ENCODE data around the gene RPL41.
"Not testable (repeated sequence)": the region's sequence is repeated elsewhere in the genome, so short reads cannot be mapped to it uniquely, and the experiment has no call there.

Gene RPL41

DNA sequence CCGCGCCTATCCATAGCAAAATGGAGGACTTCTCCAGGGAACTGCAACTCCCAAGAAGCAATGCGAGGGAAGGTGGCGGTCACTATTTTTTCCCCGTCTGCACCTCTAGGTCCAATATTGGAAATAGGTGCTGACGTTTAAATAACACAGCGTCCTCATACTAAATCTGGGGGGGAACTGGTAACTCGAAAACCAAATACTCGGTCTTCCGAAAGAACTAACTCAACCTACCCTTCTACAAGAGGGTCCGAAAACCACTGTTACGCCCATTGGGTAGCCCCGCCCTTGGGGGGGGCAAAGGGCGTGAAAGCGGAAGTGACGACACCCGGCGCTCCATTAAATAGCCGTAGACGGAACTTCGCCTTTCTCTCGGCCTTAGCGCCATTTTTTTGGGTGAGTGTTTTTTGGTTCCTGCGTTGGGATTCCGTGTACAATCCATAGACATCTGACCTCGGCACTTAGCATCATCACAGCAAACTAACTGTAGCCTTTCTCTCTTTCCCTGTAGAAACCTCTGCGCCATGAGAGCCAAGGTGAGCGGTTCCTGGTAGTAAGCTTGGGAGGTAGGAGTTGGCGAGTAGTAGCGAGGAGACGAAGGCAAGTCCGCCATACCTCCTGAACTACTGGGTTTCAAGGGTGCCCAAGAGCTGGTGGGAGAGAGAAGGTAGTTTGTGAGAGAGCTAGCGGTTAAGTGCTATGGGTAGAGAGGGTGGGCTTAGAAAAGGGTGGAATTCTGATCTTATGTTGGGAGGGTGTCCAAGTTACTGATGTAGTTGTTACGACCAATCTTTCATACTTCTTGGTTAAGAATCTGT is at the start of gene RPL41:
Gene RPL41, plus strand, starts transcription at position 367 of the 815 bp plus-strand sequence.
- DNase-seq, result peak; percentile 92

DNA sequence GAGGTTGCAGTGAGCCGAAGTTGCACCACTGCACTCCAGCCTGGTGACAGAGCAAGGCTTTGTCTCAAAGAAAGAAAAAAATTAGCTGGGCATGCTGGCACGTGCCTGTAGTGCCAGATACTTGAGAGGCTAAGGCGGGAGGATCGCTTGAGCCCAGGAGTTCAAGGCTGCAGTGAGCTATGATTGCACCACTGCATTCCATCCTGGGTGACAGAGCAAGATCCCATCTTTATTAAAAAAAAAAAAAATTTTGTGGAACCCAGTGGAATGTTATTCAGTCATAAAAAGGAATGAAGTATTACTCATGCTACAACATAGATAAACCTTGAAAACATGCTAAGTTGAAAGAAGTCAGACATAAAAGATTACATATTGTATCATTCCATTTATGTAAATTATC is 44.8 kb upstream of the RPL41 start:
- no peak for DNase-seq

DNA sequence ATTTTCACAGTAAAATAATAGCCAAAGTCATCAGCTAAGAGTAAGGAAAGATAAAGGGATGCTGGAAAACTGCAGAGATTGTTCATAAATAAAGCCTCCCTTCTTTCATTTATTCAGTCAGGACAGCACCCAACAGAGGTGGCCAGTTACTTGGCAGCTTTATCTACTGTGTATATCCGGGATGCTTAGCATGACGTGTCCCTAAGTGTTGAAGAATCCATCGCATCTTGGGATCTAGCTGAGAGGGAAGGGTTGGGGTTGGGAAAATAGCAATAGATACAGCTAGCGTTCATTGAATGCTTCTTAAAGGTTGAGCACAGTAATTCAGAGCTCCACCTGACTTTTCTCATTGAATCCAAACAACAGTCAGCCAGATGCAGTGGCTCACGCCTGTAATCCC is 42.0 kb upstream of the RPL41 start:
- DNase-seq, result no peak

DNA sequence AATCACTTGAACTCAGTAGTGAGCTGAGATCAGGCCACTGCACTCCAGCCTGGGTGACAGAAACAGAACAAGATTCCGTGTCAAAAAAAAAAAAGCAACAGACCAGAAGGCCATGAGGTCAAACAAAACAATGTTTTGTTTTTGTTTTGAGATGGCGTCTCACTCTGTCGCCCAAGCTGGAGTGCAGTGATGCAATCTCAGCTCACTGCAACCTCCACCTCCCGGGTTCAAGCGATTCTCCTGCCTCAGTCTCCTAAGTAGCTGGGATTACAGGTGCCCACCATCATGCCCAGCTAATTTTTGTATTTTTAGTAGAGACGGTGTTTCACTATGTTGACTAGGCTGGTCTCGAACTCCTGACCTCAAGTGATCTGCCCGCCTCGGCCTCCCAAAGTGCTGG is 38.5 kb upstream of the RPL41 start:
- DNase-seq, result not testable (repeated sequence)

DNA sequence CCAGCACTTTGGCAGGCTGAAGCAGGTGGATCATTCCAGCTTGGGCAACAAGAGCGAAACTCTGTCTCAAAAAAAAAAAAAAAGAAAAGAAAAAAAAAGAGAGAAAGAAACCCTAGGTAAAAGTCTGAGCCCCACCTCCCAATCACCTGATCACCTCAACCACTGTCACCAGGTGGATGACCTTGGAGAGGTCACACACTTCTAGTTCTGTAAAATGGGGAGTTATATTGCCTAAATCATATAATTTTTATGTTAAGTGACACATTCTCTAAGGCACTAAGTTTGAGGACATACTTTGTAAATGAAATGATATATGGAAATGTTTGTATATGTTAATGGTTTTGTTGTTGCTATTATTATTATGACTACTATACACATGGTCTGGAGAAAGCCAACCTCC is 38.0 kb upstream of the RPL41 start:
- DNase-seq, result no peak

DNA sequence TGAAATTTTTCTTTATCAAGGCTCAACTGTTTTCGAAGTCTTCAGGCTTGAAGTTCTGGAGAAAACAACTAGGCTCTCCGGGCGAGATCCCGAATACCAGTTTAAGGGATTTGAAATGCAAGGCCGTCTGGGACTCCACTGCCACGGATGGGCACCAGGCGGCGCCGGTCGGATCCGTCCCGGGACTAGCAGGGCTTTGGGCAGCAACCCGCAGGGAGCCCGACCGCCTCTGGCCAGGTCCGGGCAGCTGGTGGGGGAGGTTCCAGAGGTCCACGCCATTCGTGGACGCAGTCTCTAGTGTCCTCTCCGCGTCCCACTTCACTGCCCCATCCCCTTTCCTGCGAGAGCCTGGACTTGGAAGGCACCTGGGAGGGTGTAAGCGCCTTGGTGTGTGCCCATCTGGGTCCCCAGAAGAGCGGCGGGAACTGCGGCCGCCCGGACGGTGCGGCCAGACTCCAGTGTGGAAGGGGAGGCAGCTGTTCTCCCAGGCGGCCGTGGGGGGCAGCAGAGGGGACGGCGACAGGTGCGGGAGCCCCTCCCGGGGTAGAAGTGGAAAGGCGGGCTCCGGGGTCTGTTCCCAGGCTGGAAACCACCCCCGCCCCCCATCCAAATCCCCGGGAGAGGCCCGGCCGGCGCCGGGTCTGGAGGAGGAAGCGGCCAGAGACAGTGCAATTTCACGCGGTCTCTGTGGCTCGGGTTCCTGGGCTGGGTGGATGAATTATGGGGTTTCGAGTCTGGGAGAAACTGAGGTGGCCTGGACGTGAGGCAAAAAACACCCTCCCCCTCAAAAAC is 37.3 kb upstream of the RPL41 start:
- peak; percentile 19 for DNase-seq

DNA sequence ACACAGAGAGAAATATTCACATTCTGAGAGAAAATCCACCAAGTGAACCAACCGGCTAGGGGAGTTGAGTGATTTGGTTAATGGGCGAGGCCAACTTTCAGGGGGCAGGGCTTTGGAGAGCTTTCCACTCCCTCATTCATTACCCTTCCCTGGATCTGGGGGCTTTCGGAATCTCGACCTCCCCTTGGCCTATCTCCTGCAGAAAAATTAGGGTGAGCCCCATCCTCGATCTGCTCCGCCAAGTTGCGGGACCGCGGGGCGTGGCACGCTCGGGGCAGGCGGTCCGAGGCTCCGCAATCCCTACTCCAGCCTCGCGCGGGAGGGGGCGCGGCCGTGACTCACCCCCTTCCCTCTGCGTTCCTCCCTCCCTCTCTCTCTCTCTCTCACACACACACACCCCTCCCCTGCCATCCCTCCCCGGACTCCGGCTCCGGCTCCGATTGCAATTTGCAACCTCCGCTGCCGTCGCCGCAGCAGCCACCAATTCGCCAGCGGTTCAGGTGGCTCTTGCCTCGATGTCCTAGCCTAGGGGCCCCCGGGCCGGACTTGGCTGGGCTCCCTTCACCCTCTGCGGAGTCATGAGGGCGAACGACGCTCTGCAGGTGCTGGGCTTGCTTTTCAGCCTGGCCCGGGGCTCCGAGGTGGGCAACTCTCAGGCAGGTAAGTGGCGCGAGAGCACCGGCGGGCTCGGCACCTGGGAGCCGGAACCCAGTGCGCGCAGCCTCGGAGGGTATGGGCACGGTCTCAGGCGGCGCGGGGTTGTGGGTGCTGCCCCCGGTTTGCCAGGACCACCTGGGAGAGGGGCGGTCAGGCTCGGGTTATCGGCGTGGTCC is 36.5 kb upstream of the RPL41 start, which contains the start of gene ERBB3:
Gene ERBB3, plus strand, starts transcription at position 443 of the 833 bp plus-strand sequence. Its CDS starts 136 bp downstream, at position 579.
- peak; percentile 53 for DNase-seq

DNA sequence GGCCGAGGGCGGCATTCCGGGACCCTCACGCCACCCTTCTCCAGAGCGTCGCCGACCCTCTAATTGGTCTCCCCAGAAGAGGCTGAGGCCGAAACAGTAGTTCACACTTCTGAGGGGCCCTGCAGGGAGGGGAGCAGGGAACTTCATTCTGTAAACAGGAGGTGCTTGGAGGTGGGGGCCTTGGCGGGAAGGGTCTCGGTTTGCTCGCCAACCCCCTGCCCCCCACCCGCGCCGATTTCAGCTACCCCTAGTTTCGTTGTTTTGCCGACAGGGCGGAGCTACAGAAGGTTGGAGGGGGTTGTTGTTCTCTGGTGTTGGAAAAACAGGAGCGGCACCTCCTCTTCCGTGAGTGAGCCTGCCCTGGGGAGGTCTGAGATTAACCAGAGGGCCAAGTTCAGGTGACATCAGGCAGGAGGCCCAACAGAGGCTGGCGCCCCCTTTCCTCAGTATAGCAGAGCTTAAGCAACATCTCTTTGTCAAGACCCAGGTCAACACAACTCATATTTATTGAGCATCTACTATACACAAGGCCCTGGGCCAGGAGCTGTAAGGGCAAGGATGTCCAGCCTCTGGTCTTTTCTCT is 35.8 kb upstream of the RPL41 start:
- no peak for DNase-seq

DNA sequence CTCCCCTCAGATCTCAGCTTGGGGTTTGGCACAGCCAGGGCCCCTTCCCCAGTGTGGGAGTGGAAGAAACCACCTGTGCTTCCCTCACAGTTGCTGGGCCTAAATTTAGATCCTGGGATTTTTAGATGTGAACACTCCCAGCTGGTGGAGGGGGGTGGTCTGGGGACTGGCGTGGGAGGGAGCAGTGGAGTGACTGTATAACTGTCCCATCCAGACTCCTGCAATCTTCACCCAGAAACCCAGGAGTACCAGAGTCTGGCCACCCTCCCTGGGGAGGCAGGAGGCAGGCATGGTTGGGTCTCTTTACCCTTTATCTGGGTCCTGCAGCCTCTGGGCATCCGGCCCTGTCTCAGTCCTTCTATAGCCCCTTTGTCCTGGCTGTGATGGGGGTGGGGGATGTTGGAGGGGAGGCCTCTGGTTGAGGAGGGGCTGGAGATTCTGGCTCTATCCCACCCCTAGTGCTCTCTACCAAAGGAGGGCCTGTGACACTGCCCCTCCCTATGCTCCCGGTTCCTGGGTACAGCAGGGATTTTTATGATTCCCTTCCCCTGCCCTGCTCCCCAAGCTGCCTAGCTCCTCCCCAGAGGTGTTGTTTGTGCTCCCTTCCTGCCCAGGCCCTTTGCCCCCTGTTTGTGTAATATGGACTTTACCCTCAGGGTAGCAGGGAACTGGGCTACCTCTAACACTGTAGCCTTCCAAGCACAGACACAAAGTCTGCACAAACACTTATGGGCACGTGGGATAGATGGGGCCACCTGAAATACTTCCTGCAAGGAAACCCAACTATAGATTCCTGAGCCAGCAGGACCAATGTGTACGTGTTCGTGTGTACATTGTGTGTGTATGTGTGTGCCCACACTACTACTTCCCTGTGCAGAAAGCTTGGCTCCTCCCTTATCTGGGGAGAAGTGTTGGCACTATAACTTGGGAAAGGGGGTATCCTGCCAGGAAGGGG is 34.8 kb upstream of the RPL41 start:
- DNase-seq, result no peak

DNA sequence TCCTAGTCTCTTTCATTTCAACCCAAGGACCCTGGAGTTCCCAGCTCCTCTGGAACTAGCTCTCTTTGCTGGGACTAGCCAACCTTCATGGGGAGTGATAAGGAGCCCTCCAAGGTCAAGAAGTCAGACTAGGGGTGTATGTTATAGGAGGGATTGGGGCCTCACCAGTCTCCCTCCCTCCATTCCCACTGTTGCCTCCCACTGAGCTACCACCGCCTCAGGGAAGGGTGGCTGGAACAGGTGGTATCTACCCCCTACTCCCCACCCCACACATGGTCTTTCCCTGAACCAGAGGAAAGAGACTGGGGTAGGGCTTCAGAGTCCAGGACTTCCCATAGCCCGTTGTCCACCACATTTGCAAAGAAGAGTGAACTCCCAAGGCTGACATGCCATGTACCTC is 34.1 kb upstream of the RPL41 start:
- no peak for DNase-seq

DNA sequence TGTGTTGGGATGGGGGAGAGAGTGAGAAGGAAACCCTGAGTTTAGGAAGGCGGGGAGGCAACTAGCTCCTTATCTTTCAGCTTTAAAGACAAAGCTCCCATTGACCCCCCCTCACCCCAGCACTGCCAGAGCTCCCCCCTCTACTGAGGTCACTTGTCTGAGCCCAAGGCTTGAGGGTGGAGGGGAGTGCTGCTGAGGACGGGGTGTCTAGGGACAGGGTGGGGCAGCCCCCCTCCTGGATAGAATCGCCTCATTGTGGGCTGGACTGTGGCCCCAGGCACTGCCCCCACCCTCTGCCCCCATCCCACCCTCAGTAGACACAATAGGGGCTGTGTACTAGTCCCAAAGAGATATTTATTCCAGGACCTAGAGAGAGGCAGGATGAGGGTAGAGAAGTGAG is 33.5 kb upstream of the RPL41 start:
- DNase-seq, result no peak

DNA sequence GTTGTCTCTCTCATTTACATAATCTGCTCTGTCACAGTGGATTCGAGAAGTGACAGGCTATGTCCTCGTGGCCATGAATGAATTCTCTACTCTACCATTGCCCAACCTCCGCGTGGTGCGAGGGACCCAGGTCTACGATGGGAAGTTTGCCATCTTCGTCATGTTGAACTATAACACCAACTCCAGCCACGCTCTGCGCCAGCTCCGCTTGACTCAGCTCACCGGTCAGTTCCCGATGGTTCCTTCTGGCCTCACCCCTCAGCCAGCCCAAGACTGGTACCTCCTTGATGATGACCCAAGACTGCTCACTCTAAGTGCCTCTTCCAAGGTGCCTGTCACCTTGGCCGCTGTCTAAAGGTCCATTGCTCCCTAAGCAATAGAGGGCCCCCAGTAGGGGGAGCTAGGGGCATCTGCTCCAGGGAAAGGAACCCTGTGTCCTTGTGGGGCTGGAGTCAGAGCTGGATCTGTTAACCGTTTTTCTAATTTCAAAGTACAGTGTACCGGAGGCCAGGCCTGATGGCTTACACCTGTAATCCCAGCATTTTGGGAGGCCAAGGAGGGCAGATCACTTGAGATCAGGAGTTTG is 31.4 kb upstream of the RPL41 start:
- DNase-seq, result no peak

DNA sequence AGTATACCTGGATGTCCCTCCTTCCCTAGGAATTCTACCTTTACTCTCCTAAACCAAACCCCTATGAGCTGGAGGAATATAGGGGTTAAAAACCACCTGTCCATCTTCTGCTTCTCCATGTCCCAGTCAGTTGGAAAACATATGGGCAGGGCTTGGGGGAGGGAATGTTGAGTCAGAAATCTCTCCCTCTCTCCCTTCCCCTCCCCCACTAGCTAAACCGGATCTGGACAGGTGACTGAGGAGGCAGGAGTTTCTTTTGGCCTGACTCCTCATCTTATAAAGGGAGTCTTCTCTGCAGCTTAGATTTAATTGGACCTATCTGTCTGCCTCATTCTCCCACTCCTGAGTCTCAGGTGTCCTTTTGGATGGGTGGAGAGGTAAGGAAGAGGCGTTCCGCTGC is 30.3 kb upstream of the RPL41 start:
- DNase-seq, result no peak

DNA sequence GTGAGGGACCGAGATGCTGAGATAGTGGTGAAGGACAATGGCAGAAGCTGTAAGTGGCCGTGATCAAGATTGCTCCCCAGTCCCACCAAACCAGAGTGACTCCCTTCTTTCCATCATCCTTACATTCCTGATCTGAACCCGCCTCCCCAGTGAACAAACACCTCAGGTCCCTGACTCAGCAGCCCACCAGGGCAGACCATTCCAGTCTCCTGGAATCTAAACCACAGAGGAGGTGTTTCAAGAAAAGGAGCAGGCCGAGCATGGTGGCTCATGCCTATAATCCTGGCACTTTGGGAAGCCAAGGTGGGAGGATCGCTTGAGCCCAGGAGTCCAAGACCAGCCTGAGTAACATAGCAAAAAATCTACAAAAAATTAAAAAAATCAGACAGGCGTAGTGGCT is 29.8 kb upstream of the RPL41 start:
- DNase-seq, result no peak

DNA sequence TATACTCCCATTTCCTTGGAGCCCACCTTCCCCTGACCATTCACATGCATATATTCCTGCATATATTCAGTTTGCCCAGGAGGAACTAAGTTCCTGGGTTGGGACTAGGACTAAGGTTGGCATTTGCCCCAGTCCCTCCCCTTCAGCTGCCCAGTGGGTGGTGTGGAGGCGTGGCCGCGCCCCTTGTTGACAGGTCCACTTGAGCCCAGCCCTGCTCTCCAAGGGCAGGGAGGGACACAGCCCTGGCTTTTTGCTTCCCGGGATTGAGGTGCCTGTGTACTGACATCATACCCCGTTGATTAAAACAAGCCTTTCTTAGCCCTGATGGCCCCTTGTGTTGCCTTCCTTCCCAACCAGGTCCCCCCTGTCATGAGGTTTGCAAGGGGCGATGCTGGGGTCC is 29.2 kb upstream of the RPL41 start:
- DNase-seq, result no peak

DNA sequence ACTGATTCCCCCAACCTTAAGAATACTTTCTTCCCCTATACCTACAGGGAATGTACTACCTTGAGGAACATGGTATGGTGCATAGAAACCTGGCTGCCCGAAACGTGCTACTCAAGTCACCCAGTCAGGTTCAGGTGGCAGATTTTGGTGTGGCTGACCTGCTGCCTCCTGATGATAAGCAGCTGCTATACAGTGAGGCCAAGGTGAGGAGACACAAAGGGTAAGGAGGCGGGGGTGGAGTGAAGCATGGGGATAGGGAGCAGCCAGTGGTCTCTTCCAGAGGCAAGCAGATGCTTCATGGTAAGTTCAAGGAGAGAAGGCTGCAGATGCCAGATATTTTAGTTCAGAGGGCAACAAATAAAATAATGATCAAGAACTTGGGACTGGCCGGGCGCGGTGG is 18.7 kb upstream of the RPL41 start:
- no peak for DNase-seq

DNA sequence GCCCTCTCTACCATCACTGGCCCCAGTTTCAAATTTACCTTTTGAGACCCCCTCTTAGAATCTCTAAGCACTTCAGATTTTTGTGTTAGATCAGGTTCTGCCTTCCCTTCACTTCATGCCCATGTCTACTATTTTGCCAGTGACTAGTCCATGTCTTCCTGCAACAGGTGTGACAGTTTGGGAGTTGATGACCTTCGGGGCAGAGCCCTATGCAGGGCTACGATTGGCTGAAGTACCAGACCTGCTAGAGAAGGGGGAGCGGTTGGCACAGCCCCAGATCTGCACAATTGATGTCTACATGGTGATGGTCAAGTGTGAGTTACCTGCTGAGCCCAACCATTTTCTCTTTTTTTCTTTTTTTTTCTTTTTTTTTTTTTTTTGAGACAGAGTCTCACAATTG is 17.8 kb upstream of the RPL41 start:
- DNase-seq, result no peak

DNA sequence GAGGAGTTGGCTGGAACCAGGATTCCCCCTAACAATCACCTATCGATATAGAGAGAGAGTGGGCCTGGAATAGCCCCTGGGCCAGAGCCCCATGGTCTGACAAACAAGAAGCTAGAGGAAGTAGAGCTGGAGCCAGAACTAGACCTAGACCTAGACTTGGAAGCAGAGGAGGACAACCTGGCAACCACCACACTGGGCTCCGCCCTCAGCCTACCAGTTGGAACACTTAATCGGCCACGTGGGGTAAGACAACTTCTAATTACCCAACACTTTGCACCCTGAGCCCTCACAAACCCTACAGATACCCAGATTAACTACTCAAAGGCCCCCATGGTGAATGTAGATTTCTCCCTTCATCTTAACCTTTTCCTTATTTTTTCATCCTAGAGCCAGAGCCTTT is 16.6 kb upstream of the RPL41 start:
- no peak for DNase-seq

DNA sequence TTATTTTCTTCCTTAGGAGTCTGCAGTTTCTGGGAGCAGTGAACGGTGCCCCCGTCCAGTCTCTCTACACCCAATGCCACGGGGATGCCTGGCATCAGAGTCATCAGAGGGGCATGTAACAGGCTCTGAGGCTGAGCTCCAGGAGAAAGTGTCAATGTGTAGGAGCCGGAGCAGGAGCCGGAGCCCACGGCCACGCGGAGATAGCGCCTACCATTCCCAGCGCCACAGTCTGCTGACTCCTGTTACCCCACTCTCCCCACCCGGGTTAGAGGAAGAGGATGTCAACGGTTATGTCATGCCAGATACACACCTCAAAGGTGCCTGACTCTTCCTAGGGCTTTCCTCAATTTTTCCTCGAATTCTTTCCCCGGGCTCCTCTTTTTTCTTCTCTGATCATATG is 15.4 kb upstream of the RPL41 start:
- DNase-seq, result no peak

DNA sequence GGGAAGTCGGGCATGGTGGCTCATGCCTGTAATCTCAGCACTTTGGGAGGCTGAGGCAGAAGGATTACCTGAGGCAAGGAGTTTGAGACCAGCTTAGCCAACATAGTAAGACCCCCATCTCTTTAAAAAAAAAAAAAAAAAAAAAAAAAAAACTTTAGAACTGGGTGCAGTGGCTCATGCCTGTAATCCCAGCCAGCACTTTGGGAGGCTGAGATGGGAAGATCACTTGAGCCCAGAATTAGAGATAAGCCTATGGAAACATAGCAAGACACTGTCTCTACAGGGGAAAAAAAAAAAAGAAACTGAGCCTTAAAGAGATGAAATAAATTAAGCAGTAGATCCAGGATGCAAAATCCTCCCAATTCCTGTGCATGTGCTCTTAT is 13.8 kb upstream of the RPL41 start:
- no peak for DNase-seq

DNA sequence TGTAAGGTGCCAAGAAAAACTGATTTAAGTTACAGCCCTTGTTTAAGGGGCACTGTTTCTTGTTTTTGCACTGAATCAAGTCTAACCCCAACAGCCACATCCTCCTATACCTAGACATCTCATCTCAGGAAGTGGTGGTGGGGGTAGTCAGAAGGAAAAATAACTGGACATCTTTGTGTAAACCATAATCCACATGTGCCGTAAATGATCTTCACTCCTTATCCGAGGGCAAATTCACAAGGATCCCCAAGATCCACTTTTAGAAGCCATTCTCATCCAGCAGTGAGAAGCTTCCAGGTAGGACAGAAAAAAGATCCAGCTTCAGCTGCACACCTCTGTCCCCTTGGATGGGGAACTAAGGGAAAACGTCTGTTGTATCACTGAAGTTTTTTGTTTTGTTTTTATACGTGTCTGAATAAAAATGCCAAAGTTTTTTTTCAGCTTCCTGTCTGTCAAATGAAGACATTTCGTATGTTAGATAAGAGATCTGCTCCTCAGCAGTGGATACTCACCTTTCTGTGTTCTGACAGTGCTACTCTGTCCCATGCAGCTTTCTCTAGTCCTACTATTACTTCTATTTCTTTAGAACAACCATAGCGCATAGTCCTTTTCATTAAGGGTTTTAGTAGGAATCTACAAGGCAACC is 13.2 kb upstream of the RPL41 start:
- no peak for DNase-seq

Measured in activated CD4-positive, alpha-beta T cell treated with anti-CD3 and anti-CD28 coated beads for 1 hour (primary cell).